HEK293 (cell line): ENCODE data around the gene SLC48A1.

Experiments
- CTCF ChIP-seq: fragments of 450-650 bp; formaldehyde crosslinking; IDR thresholded peaks from 2 replicates; pipeline ENCODE4 v1.5.1; 2016; ENCODE audit warnings: missing biosample characterization, missing genetic modification characterization
- PRDM1 ChIP-seq: fragments of 450-650 bp; formaldehyde crosslinking; IDR thresholded peaks from 2 replicates; pipeline ENCODE4; 2016; ENCODE audit warnings: missing biosample characterization, missing genetic modification characterization
- SP2 ChIP-seq: fragments of 450-650 bp; formaldehyde crosslinking; IDR thresholded peaks from 2 replicates; pipeline ENCODE4 v1.5.1; 2016; ENCODE audit warnings: missing biosample characterization, missing genetic modification characterization
- ZBTB8A ChIP-seq: fragments of 450-650 bp; formaldehyde crosslinking; IDR thresholded peaks from 2 replicates; pipeline ENCODE4 v1.5.1; 2016; ENCODE audit warnings: missing biosample characterization, missing genetic modification characterization
- ZNF146 ChIP-seq: fragments of 450-650 bp; formaldehyde crosslinking; IDR thresholded peaks from 2 replicates; pipeline ENCODE4 v1.5.1; 2016; ENCODE audit warnings: missing biosample characterization, missing genetic modification characterization
- ZNF792 ChIP-seq: fragments of 450-650 bp; formaldehyde crosslinking; IDR thresholded peaks from 2 replicates; pipeline ENCODE4 v1.5.1; 2016; ENCODE audit warnings: missing biosample characterization, missing genetic modification characterization
- TF ChIP-seq, protein P1 (sequence below): IDR thresholded peaks from 2 replicates; pipeline ENCODE4 v1.6.1; 2011; ENCODE audit warnings: mild to moderate bottlenecking, low read depth, low read length, borderline replicate concordance

DNA sequence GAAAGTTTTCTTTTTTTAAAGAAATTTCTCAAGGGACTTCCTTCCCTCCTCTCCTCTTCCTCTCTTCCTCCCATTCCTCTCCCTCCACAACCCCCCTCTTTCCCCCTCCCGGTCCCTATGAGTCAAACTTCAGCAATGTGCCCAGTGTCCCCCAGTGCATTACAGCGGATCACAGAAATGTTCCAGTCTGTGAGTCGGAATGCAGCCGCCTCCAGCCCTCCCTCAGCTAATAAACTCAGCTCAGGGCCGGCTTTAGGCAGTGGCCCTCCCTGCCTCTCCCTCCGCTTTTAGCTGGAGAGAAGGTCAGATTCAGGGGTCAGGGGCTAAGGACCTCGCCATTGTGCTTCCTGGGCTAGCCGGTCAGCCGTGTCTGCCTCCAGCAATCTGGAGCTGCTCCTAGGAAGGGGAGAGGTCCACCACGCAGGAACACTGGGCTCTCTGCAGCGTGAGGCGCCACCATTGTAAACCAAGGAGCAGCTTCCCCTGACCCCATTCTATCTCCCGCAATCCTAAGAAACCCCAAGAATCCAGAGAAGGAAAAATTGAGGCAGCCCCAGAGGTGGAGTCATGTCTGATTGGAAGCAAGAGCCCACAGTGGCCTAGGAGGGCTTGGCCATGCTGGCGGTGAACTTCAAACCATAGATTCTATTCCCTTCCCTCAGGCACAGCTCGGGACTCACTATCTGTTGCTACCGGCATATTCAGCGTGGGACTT lies 47.8 kb downstream of the SLC48A1 start:
- no peak for TF ChIP-seq CTCF (tag by site-specific recombination)
- no peak for TF ChIP-seq SP2 (tag by site-specific recombination)
- no peak for TF ChIP-seq ZNF146
- no peak for TF ChIP-seq ZBTB8A (tag by site-specific recombination)
- TF ChIP-seq ZNF792 = no peak
- TF ChIP-seq, protein P1, sequence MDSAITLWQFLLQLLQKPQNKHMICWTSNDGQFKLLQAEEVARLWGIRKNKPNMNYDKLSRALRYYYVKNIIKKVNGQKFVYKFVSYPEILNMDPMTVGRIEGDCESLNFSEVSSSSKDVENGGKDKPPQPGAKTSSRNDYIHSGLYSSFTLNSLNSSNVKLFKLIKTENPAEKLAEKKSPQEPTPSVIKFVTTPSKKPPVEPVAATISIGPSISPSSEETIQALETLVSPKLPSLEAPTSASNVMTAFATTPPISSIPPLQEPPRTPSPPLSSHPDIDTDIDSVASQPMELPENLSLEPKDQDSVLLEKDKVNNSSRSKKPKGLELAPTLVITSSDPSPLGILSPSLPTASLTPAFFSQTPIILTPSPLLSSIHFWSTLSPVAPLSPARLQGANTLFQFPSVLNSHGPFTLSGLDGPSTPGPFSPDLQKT = no peak
- peak; percentile 71; the same call in 1 of the 2 replicates for TF ChIP-seq PRDM1 (tag by site-specific recombination)
